Measurements from ENCODE around the gene KLF17.
A peak's percentile ranks its signal among the peaks of the same experiment; 100 is the strongest.

DNA sequence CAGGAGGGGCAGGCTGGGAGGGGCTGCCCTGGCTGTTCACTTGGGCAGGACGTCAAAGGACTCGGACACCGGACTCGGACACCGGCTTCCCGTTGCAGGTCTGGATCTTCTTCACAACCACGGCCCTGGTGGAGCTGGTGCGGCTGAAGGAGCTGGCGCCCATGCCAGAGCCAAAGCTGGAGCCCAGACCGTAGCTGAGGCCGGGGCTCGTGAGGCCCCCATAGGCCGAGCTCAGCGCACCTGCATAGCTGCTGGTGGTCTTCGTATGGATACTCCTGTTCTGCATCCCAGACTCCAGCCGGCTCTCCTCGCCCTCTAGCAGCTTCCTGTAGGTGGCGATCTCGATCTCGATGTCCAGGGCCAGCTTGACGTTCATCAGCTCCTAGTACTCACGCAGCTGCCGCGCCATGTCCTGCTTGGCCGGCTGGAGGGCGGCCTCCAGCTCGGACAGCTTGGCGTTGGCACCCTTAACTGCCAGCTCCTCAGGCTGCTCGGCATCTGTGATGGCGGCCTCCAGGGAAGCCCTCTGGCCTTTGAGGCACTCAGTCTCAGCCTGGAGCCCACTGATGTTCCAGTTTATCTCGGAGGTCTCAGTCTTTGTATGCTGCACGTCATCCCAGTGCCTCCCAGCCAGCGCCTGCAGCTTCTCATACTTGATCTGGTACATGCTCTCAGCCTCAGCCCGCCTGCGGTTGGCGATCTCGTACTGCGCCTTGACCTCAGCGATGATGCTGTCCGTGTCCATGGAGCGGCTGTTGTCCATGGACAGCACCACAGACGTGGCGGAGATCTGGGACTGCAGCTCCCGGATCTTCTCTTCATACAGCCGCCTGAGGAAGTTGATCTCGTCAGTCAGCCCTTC lies 15.1 kb upstream of the KLF17 start:
- TF ChIP-seq, protein P1, sequence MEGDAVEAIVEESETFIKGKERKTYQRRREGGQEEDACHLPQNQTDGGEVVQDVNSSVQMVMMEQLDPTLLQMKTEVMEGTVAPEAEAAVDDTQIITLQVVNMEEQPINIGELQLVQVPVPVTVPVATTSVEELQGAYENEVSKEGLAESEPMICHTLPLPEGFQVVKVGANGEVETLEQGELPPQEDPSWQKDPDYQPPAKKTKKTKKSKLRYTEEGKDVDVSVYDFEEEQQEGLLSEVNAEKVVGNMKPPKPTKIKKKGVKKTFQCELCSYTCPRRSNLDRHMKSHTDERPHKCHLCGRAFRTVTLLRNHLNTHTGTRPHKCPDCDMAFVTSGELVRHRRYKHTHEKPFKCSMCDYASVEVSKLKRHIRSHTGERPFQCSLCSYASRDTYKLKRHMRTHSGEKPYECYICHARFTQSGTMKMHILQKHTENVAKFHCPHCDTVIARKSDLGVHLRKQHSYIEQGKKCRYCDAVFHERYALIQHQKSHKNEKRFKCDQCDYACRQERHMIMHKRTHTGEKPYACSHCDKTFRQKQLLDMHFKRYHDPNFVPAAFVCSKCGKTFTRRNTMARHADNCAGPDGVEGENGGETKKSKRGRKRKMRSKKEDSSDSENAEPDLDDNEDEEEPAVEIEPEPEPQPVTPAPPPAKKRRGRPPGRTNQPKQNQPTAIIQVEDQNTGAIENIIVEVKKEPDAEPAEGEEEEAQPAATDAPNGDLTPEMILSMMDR (conservative IDR thresholded peaks at IDR 0.05; ENCODE audit: low read length): peak; percentile 44
- TF ChIP-seq EZH2phosphoT487 (IDR thresholded peaks at IDR 0.05; ENCODE audit: borderline replicate concordance, low read depth, low read length): no peak

Data from OCI-LY7 (cell line).